Activated T-cell treated with anti-CD3 and anti-CD28 coated beads for 48 hours (primary cell): ENCODE data around the gene CD69.

Experiments
- DNase-seq: peaks from one replicate; pipeline ENCODE4 v3.0.0-alpha.2; 2020; ENCODE audit warnings: low read depth

Gene CD69

GRCh38 chr12:9760699-9761418 is at the start of gene CD69:
Gene CD69 (minus strand): TSS chr12:9760901. CDS start chr12:9760820, 81 bp downstream.
- DNase-seq = peak; percentile 64

GRCh38 chr12:9809866-9810265 is 49.2 kb upstream of the CD69 start:
- no peak for DNase-seq

- no peak for DNase-seq
These were observed 48.6 kb upstream of the CD69 start for GRCh38 chr12:9809338-9809737.

GRCh38 chr12:9808504-9808903 is 47.8 kb upstream of the CD69 start:
- DNase-seq = no peak

GRCh38 chr12:9806714-9807113 is 46.0 kb upstream of the CD69 start:
- no peak for DNase-seq

- DNase-seq = no peak
These were observed 45.2 kb upstream of the CD69 start for GRCh38 chr12:9805883-9806282.

- no peak for DNase-seq
These were observed 39.3 kb upstream of the CD69 start for GRCh38 chr12:9799961-9800360.

- DNase-seq = peak; percentile 43
These were observed 37.3 kb upstream of the CD69 start for GRCh38 chr12:9797722-9798619.

GRCh38 chr12:9796971-9797370 is 36.3 kb upstream of the CD69 start:
- DNase-seq = no peak

GRCh38 chr12:9796346-9796745 is 35.6 kb upstream of the CD69 start:
- no peak for DNase-seq

GRCh38 chr12:9795945-9796344 is 35.2 kb upstream of the CD69 start:
- DNase-seq = no peak

GRCh38 chr12:9794484-9795093 is 33.9 kb upstream of the CD69 start:
- no peak for DNase-seq

- DNase-seq = no peak
These were observed 33.2 kb upstream of the CD69 start for GRCh38 chr12:9793779-9794395.

- DNase-seq = no peak
These were observed 32.4 kb upstream of the CD69 start for GRCh38 chr12:9792961-9793617.

- DNase-seq = no peak
These were observed 31.6 kb upstream of the CD69 start for GRCh38 chr12:9792185-9792900.

GRCh38 chr12:9786726-9787717 is 26.3 kb upstream of the CD69 start:
- no peak for DNase-seq

- DNase-seq = no peak
These were observed 24.1 kb upstream of the CD69 start for GRCh38 chr12:9784816-9785215.

GRCh38 chr12:9784326-9784725 is 23.6 kb upstream of the CD69 start:
- DNase-seq = no peak

- DNase-seq = no peak
These were observed 22.1 kb upstream of the CD69 start for GRCh38 chr12:9782547-9783382.
